ENCODE data around the gene CYP11A1.

CYP11A1 gene

GRCh38 chr15:74400915-74401757 is 33.7 kb upstream of the CYP11A1 start:
- Histone ChIP-seq H3K9ac (ENCODE audit: low read depth in 1 of 2, low read length in 2 of 2) (no peak overlapping the region), H3K36me3 (ENCODE audit: control insufficient read depth in 2 of 2, insufficient read depth in 2 of 2, low read length in 2 of 2) (no peaks in the 10 kb centered on the region), H3K27ac (ENCODE audit: low read depth in 2 of 2, low read length in 2 of 2) (peak overlapping the region in 1 of 2 donors; percentile 32), H3K4me3 (ENCODE audit: low read length in 2 of 2) (no peak overlapping the region), H3K9me3 (ENCODE audit: control insufficient read depth in 2 of 2, low read length in 2 of 2) (no peaks in the 10 kb centered on the region), H3K4me1 (ENCODE audit: control insufficient read depth in 2 of 2, insufficient read depth in 2 of 2, low read length in 2 of 2) (peaks cover 5 to 23% of the 10 kb centered on the region in 2 donors), H3K27me3 (ENCODE audit: control insufficient read depth in 2 of 2, insufficient read depth in 2 of 2, low read length in 2 of 2) (no peaks in the 10 kb centered on the region)

- no peaks in the 10 kb centered on the region for H3K36me3 ChIP-seq (ENCODE audit: control insufficient read depth in 2 of 2, insufficient read depth in 2 of 2, low read length in 2 of 2)
- H3K4me1 ChIP-seq (ENCODE audit: control insufficient read depth in 2 of 2, insufficient read depth in 2 of 2, low read length in 2 of 2) = peaks cover 5 to 23% of the 10 kb centered on the region in 2 donors
- H3K27ac ChIP-seq (ENCODE audit: low read depth in 2 of 2, low read length in 2 of 2) = peak overlapping the region in 1 of 2 donors; percentile 48
- H3K27me3 ChIP-seq (ENCODE audit: control insufficient read depth in 2 of 2, insufficient read depth in 2 of 2, low read length in 2 of 2) = no peaks in the 10 kb centered on the region
- no peak overlapping the region for H3K4me3 ChIP-seq (ENCODE audit: low read length in 2 of 2)
- H3K9ac ChIP-seq (ENCODE audit: low read depth in 1 of 2, low read length in 2 of 2) = no peak overlapping the region
- H3K9me3 ChIP-seq (ENCODE audit: control insufficient read depth in 2 of 2, low read length in 2 of 2) = no peaks in the 10 kb centered on the region
Measured at GRCh38 chr15:74400313-74400860, 32.9 kb upstream of the CYP11A1 start.

DNA sequence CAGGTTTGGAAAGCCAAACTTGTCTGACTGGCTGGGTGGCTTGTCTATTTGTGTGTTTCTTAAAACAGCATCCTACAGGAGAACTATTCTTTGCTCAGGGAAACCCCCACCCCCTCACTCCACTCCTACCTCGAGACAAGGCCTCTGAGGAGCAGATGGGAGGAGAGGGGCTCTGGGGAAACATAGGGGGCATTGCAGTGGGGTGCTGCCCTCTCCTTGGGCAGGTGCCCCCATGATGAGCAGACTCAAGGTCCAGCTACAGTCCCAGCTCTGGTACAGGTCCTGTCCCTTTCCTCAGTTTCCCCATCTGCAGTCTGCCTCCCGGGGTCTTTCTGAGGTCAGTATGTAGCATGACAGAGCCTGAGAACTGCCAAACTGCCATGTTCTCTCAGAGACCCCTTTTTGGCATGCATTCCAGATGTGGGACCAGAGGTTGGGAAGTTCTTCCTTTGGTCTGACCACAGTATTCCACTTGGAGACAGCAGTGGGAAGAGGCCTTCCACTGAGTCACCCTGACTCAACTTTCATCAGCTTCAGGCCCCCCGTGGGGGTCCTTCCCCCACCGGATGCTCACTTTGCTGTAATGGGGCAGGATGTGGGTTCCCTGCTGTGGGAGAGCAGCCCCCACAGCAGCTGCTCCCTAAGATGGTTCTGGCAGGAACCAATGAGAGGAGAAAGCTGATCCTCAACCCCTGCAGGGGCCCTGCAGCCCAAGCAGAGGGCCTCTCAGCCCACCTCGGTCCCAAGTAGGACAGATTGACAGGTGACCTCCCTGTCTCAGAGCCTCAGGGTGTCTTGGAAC is 32.3 kb upstream of the CYP11A1 start:
- Histone ChIP-seq H3K9ac (ENCODE audit: low read depth in 1 of 2, low read length in 2 of 2) (no peak overlapping the region), H3K36me3 (ENCODE audit: control insufficient read depth in 2 of 2, insufficient read depth in 2 of 2, low read length in 2 of 2) (no peaks in the 10 kb centered on the region), H3K27ac (ENCODE audit: low read depth in 2 of 2, low read length in 2 of 2) (peak overlapping the region in 1 of 2 donors; percentile 48), H3K27me3 (ENCODE audit: control insufficient read depth in 2 of 2, insufficient read depth in 2 of 2, low read length in 2 of 2) (no peaks in the 10 kb centered on the region), H3K9me3 (ENCODE audit: control insufficient read depth in 2 of 2, low read length in 2 of 2) (no peaks in the 10 kb centered on the region), H3K4me3 (ENCODE audit: low read length in 2 of 2) (no peak overlapping the region), H3K4me1 (ENCODE audit: control insufficient read depth in 2 of 2, insufficient read depth in 2 of 2, low read length in 2 of 2) (peaks cover 5 to 23% of the 10 kb centered on the region in 2 donors)

- Histone ChIP-seq H3K9ac (ENCODE audit: low read depth in 1 of 2, low read length in 2 of 2) (no peak overlapping the region), H3K4me3 (ENCODE audit: low read length in 2 of 2) (no peak overlapping the region), H3K9me3 (ENCODE audit: control insufficient read depth in 2 of 2, low read length in 2 of 2) (no peaks in the 10 kb centered on the region), H3K36me3 (ENCODE audit: control insufficient read depth in 2 of 2, insufficient read depth in 2 of 2, low read length in 2 of 2) (no peaks in the 10 kb centered on the region), H3K27me3 (ENCODE audit: control insufficient read depth in 2 of 2, insufficient read depth in 2 of 2, low read length in 2 of 2) (no peaks in the 10 kb centered on the region), H3K4me1 (ENCODE audit: control insufficient read depth in 2 of 2, insufficient read depth in 2 of 2, low read length in 2 of 2) (peaks cover 5 to 23% of the 10 kb centered on the region in 2 donors), H3K27ac (ENCODE audit: low read depth in 2 of 2, low read length in 2 of 2) (no peak overlapping the region)
Measured at GRCh38 chr15:74399100-74399499, 31.7 kb upstream of the CYP11A1 start.

GRCh38 chr15:74398183-74398582 is 30.7 kb upstream of the CYP11A1 start:
- H3K36me3 ChIP-seq (ENCODE audit: control insufficient read depth in 2 of 2, insufficient read depth in 2 of 2, low read length in 2 of 2) = no peaks in the 10 kb centered on the region
- H3K4me3 ChIP-seq (ENCODE audit: low read length in 2 of 2) = no peak overlapping the region
- peak overlapping the region in 1 of 2 donors; percentile 32 for H3K27ac ChIP-seq (ENCODE audit: low read depth in 2 of 2, low read length in 2 of 2)
- no peak overlapping the region for H3K9ac ChIP-seq (ENCODE audit: low read depth in 1 of 2, low read length in 2 of 2)
- no peaks in the 10 kb centered on the region for H3K27me3 ChIP-seq (ENCODE audit: control insufficient read depth in 2 of 2, insufficient read depth in 2 of 2, low read length in 2 of 2)
- H3K9me3 ChIP-seq (ENCODE audit: control insufficient read depth in 2 of 2, low read length in 2 of 2) = no peaks in the 10 kb centered on the region
- H3K4me1 ChIP-seq (ENCODE audit: control insufficient read depth in 2 of 2, insufficient read depth in 2 of 2, low read length in 2 of 2) = peaks cover 0 to 19% of the 10 kb centered on the region in 2 donors

GRCh38 chr15:74397239-74398068 is 30.0 kb upstream of the CYP11A1 start:
- Histone ChIP-seq H3K27ac (ENCODE audit: low read depth in 2 of 2, low read length in 2 of 2) (peak overlapping the region in 1 of 2 donors; percentile 49), H3K4me3 (ENCODE audit: low read length in 2 of 2) (no peak overlapping the region), H3K36me3 (ENCODE audit: control insufficient read depth in 2 of 2, insufficient read depth in 2 of 2, low read length in 2 of 2) (no peaks in the 10 kb centered on the region), H3K9me3 (ENCODE audit: control insufficient read depth in 2 of 2, low read length in 2 of 2) (no peaks in the 10 kb centered on the region), H3K9ac (ENCODE audit: low read depth in 1 of 2, low read length in 2 of 2) (no peak overlapping the region), H3K27me3 (ENCODE audit: control insufficient read depth in 2 of 2, insufficient read depth in 2 of 2, low read length in 2 of 2) (no peaks in the 10 kb centered on the region), H3K4me1 (ENCODE audit: control insufficient read depth in 2 of 2, insufficient read depth in 2 of 2, low read length in 2 of 2) (peaks cover 0 to 13% of the 10 kb centered on the region in 2 donors)

GRCh38 chr15:74396445-74397238 is 29.2 kb upstream of the CYP11A1 start:
- Histone ChIP-seq H3K36me3 (ENCODE audit: control insufficient read depth in 2 of 2, insufficient read depth in 2 of 2, low read length in 2 of 2) (no peaks in the 10 kb centered on the region), H3K9ac (ENCODE audit: low read depth in 1 of 2, low read length in 2 of 2) (no peak overlapping the region), H3K9me3 (ENCODE audit: control insufficient read depth in 2 of 2, low read length in 2 of 2) (no peaks in the 10 kb centered on the region), H3K4me1 (ENCODE audit: control insufficient read depth in 2 of 2, insufficient read depth in 2 of 2, low read length in 2 of 2) (peaks cover 0 to 9% of the 10 kb centered on the region in 2 donors), H3K27me3 (ENCODE audit: control insufficient read depth in 2 of 2, insufficient read depth in 2 of 2, low read length in 2 of 2) (no peaks in the 10 kb centered on the region), H3K27ac (ENCODE audit: low read depth in 2 of 2, low read length in 2 of 2) (peak overlapping the region in 1 of 2 donors; percentile 49), H3K4me3 (ENCODE audit: low read length in 2 of 2) (no peak overlapping the region)

DNA sequence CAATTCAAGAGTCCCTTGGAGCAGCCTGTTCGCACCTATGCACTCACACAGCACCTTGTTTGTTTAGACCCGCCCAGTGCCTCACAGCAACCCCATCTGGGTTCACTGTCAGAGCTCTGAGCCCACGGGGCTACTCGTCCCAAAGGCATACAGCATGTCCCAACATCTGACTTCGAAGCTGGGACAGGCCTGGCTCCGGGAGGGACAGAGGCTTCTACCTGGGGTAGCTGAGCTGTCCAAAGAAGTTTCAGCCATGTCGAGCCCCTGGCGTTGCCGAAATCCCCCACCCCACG is 28.6 kb upstream of the CYP11A1 start:
- Histone ChIP-seq H3K4me1 (ENCODE audit: control insufficient read depth in 2 of 2, insufficient read depth in 2 of 2, low read length in 2 of 2) (peaks cover 0 to 4% of the 10 kb centered on the region in 2 donors), H3K27me3 (ENCODE audit: control insufficient read depth in 2 of 2, insufficient read depth in 2 of 2, low read length in 2 of 2) (no peaks in the 10 kb centered on the region), H3K9me3 (ENCODE audit: control insufficient read depth in 2 of 2, low read length in 2 of 2) (no peaks in the 10 kb centered on the region), H3K9ac (ENCODE audit: low read depth in 1 of 2, low read length in 2 of 2) (no peak overlapping the region), H3K4me3 (ENCODE audit: low read length in 2 of 2) (no peak overlapping the region), H3K36me3 (ENCODE audit: control insufficient read depth in 2 of 2, insufficient read depth in 2 of 2, low read length in 2 of 2) (no peaks in the 10 kb centered on the region), H3K27ac (ENCODE audit: low read depth in 2 of 2, low read length in 2 of 2) (peak overlapping the region in 1 of 2 donors; percentile 49)
